ENCODE measurements around the gene TRHDE.

DNA sequence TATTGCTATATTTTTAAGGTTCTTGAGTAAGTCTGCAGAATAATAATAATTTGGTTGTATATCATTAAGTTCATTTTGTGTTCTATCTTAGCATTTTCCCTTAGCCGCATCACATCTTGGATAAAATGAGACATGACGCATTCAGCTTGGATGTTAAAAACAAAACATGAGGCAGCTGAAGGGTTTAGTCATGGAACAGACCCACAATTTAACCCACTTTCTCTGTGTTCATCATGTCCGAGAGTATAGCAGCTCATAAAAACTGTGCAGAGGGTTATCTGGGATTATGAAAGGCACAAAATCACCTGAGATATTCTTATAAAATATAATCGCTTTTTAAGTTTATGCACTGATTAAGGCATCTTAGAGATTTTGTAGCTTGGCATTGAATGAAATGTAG lies 219.3 kb downstream of the TRHDE start:
- TF ChIP-seq POLR2AphosphoS5 (IDR thresholded peaks at IDR 0.05), result no peak
- no peak for TF ChIP-seq CTCF (IDR thresholded peaks at IDR 0.05; ENCODE audit: poor library complexity, severe bottlenecking)
